Stimulated activated CD4-positive, alpha-beta T cell treated with anti-CD3 and anti-CD28 coated beads, TNF-alpha, amount 100 ng/mL, for 48 hours (primary cell): ENCODE results near the gene TAAR9.
A peak's percentile ranks its signal among the peaks of the same experiment; 100 is the strongest.
"Not testable (repeated sequence)": the region's sequence is repeated elsewhere in the genome, so short reads cannot be mapped to it uniquely, and the experiment has no call there.

Experiments used
- DNase-seq, 3 donors: peaks; one replicate each; pipeline ENCODE4 v3.0.0-alpha.2; 2020; ENCODE audit warnings: low read depth in 3 of 3

Gene TAAR9

GRCh38 chr6:132515386-132515785, 22.7 kb upstream of the TAAR9 start:
- DNase-seq = no peak

GRCh38 chr6:132520953-132521352, 17.1 kb upstream of the TAAR9 start:
- no peak for DNase-seq

GRCh38 chr6:132524646-132525045, 13.4 kb upstream of the TAAR9 start:
- DNase-seq = no peak

GRCh38 chr6:132525866-132526265, 12.2 kb upstream of the TAAR9 start:
- no peak for DNase-seq

GRCh38 chr6:132526461-132526860, 11.6 kb upstream of the TAAR9 start:
- no peak for DNase-seq

- no peak for DNase-seq
These were observed 10.3 kb upstream of the TAAR9 start for GRCh38 chr6:132527791-132528190.

- DNase-seq = peak; percentile 17 to 68 (median 65)
These were observed 7.6 kb upstream of the TAAR9 start for GRCh38 chr6:132530293-132530974.

- not testable (repeated sequence) for DNase-seq
These were observed 3.5 kb upstream of the TAAR9 start for GRCh38 chr6:132534546-132534945.

GRCh38 chr6:132537145-132537544, 932 bp upstream of the TAAR9 start:
- no peak for DNase-seq

- no peak for DNase-seq
These were observed 6.7 kb downstream of the TAAR9 start for GRCh38 chr6:132544826-132545225.

GRCh38 chr6:132548746-132549463, 10.8 kb downstream of the TAAR9 start:
- DNase-seq = no peak

- no peak for DNase-seq
These were observed 13.1 kb downstream of the TAAR9 start for GRCh38 chr6:132551214-132551613.

GRCh38 chr6:132552372-132552771, 14.3 kb downstream of the TAAR9 start, which contains the start of gene TAAR8:
TAAR8 (plus strand) TSS chr6:132552672; CDS start chr6:132552693, 21 bp downstream.
- no peak for DNase-seq

GRCh38 chr6:132560087-132560486, 22.0 kb downstream of the TAAR9 start:
- DNase-seq = not testable (repeated sequence)

GRCh38 chr6:132566404-132566803, 28.3 kb downstream of the TAAR9 start:
- no peak for DNase-seq

GRCh38 chr6:132567566-132567965, 29.5 kb downstream of the TAAR9 start:
- DNase-seq = no peak

GRCh38 chr6:132568611-132569010, 30.5 kb downstream of the TAAR9 start:
- no peak for DNase-seq

GRCh38 chr6:132569170-132569569, 31.1 kb downstream of the TAAR9 start:
- no peak for DNase-seq

- DNase-seq = no peak
These were observed 32.2 kb downstream of the TAAR9 start, which contains the start of gene TAAR6 for GRCh38 chr6:132570221-132570777. TAAR6 (plus strand) TSS chr6:132570322; CDS start chr6:132570322, 0 bp downstream.

GRCh38 chr6:132571774-132572173, 33.7 kb downstream of the TAAR9 start:
- no peak for DNase-seq

GRCh38 chr6:132584698-132585097, 46.6 kb downstream of the TAAR9 start:
- DNase-seq = no peak

- DNase-seq = no peak
These were observed 49.3 kb downstream of the TAAR9 start for GRCh38 chr6:132587424-132587823.
